Measurements from ENCODE around the gene CRYAA.
"Not testable (repeated sequence)": the region's sequence is repeated elsewhere in the genome, so short reads cannot be mapped to it uniquely, and the experiment has no call there.

DNA sequence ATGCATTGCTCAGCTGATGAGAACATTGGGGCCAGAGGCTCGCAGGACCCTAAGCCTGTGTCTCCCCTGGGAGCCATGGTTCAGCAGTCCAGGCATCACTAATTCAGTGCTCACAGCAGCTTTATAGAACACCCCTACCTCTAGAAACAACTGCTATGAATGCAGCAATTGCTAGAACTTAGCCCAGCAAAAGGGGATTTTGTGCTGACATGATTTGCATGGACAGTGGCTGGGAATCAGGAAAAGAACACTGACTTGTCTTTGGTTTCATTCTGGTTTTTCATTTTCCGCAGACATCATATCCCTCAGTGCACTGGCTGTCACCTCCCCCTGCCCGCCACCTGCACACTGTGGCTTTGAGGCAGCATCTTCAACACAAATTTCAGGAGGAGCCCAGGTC, 4.0 kb upstream of the CRYAA start:
- not testable (repeated sequence) for TF ChIP-seq CTCF (IDR thresholded peaks at IDR 0.05; ENCODE audit: low read depth, low read length); EZH2phosphoT487 (IDR thresholded peaks at IDR 0.05; ENCODE audit: low read depth)

All from OCI-LY3 (cell line).